Measurements from ENCODE around the gene PLCXD3.
"Not testable (repeated sequence)": the region's sequence is repeated elsewhere in the genome, so short reads cannot be mapped to it uniquely, and the experiment has no call there.

Gene PLCXD3

DNA sequence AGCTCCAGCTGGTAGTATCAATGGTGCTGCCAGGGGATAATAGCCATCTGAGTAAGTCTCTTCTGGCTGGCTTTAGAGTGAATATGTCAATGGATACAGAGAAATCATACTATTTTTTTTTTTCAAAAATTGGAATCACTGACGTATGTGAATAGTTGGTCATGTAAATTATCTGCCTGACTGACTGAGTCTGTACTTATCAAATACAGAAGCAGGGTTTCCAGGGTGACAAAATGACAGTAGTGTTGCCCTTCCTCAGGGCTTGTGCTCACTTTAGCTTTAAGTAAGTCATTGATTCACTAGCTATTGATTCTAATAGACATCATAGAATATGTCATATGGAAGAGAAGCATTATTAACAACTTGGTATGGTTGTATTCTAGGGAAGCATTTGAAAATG is 171.1 kb downstream of the PLCXD3 start:
- no peak for DNase-seq

DNA sequence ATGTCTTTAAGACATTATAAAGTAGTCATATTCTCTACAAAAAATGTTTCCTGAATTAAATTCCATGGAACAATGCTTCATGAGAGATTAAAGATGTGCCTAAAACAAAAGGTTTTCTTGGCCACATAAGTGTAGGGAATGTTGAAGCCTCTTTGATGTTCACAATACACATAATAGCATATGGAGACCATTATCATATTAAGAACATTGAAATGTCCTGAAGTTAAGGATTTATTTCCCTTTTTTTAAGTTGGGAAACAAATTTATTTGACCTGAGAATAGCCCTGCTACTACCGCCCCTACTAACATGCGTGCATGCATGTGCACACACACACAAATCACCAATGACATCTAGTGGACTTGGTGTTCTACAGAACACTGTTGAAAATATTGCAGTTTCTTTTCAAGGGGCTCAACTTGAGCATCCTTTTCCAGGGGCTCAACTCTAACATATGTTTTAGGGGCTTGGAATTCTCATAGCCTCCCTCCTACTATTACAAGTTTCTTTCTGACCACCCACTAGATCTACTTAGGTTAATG is 172.2 kb downstream of the PLCXD3 start:
- no peak for DNase-seq

DNA sequence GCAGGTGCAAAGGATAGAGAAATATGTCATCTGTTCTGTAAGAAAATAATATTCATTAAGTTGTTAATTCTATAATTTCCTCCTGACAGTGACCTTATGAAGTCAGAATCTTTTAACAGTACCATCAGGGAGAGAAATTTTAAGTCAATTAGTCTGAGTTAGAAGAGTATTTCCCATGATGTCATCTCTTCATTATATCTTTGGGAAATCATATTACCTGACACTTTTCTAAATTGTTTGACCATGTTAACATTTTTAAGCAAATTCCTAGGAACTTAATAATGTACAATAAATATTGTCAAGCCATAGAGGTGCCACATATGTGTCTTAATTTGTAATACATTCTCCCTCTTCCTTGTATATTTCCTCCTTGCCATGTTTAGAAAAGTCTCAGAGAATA is 172.7 kb downstream of the PLCXD3 start:
- no peak for DNase-seq

DNA sequence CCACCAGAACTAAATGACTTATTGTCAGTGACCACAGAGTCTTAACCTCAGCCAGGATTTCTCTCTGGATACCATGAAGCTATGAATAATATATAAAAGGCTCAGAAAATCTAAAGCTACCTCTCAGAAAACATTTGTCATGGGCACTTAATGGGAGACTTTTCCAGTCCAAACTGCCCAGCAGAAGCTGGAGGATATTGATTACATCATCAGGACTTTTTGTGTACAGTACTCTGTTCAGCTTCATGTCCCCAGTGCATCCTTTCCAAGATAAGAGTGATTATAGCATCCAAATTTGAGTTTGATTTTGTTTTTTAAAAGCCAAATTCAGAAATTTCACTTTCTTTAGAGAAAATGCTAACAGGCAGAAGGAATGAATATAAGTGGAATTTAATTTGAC is 173.2 kb downstream of the PLCXD3 start:
- no peak for DNase-seq

DNA sequence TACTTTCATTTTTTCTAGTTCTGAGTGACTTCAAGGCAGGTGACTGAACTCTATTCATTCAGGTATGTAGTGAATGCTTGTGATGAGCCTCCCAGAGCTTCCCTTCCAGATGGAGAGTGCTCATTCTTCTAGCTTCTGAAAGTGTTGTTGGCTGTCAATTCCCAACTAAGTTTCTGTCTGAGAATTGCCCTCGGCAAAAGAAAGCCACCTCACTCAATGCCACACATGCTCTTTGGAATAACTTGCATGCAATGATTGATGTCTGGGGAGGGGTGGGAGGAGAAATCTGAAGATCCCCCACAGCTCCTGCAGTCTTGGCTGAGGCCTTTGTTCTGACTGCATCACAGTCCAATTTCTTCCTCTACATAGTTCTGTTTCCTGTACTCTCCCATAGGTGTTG is 173.9 kb downstream of the PLCXD3 start:
- DNase-seq: no peak

DNA sequence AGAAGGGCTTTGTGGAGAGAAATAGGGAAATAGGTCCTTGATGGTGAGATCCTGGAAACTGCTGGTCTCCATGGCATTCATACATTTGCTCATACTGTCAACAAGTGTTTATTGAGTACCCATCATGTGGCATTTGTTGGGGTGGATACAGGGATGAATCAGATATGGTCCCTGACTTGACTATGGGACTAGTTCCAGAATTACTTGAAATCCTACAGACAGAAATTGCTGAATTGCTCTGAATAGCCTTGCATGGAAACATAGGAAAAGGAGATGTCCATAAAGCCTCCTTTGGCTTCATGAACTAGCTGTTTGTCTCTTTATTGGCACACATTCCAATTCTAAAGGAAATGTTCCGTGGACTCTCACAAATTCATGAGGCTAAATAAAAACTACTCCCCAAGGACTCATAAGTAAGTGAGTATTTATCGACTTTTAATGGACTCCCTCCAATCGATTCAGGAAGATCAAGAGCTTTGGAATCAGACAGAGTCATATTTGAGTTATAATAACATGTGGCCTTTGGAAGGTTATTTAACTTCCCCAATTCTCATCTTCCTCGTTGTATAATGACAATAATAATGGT is 174.7 kb downstream of the PLCXD3 start:
- DNase-seq: no peak

DNA sequence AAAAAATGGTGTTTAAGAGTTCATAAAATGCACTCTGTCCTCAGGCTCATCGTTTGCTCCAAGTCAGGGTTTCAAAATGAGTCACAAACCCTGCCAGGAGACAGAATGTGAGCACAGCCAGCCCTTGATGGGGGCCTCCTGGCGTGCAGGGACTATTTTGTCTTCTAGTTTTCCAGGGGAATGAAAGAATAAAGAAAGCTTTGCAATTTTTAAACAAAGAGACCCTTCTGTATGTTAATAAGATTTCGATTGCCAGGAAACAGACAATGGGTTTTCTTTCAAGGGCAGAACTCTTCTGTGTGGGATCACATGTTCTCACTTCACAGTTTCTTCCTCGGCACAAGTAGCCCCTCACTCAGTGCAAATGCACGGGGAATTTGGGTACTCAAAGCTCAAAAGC is 175.6 kb downstream of the PLCXD3 start:
- DNase-seq: no peak

DNA sequence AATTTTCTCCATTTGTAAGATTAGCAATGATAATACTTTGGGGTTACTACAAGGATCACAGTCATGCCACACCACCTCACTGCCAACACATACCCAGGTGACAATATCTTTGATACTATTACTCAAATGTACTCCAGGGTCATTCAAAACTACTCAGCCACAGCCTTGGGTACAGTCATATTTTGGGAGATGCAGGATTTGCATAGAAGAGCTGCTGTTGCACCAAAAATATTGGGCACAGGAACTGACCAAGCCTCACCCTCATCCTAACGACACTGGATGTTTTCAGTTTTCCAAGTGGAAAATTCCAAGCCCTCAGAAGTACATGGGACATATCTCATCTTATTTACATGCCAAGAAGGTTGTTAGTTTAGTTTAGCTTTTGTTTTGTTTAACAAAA is 176.2 kb downstream of the PLCXD3 start:
- no peak for DNase-seq

DNA sequence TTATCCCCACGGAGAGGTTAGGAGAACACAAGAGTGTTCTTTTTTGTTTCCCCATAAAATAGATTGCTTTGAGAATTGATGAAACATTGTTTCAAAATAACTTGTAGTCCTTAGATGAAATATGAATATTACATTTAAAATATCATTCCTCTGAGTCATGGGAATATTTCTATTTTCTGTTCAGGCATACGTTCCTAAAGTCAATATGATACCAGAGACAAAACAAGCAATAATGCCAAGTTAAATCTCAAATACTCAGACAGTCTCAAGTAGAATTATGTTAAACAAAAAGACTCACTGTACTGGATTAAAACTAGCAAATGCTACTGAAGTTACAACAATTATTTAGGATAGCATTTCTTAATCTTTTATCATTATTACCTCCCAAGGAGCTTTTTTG is 185.3 kb downstream of the PLCXD3 start:
- DNase-seq: no peak

DNA sequence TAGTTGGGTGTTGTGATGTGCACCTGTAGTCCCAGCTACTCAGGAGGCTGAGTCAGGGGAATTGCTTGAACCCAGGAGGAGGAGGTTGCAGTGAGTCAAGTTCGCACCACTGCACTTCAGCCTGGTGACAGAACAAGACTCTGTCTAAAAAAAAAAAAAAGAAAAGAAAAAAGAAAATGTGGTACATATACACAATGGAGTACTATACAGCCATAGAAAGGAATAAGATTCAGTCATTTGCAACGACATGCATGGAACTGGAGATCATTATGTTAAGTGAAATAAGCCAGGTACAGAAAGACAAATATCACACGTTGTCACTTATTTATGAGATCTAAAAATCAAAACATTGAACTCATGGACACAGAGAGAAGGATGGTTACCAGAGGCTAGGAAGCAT is 187.6 kb downstream of the PLCXD3 start:
- not testable (repeated sequence) for DNase-seq

DNA sequence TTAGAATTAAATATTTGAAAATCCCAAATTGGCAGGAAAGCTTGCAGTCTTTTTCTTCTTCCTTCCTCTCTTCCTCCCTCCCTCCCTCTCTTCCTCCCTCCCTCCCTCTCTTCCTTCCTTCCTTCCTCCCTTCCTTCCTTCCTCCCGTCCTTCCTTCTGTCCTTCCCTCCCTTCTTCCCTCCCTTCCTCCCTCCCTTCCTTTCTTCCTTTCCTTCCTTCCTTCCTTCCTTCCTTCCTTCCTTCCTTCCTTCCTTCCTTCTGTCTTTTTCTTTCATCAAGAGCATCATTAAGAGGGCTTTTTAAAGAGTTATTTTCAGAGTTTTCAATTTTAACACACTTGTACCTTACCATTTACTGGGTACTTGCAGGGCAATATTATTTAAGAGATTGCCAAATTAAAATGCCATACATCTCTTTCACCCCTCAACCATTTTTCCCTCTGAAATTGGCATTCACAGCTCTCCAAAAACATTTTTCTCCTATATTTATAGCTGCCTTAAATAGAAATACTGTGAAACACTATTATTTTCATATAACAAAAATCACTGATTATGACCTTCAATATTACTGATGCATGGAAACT is 197.8 kb downstream of the PLCXD3 start:
- no peak for DNase-seq

DNA sequence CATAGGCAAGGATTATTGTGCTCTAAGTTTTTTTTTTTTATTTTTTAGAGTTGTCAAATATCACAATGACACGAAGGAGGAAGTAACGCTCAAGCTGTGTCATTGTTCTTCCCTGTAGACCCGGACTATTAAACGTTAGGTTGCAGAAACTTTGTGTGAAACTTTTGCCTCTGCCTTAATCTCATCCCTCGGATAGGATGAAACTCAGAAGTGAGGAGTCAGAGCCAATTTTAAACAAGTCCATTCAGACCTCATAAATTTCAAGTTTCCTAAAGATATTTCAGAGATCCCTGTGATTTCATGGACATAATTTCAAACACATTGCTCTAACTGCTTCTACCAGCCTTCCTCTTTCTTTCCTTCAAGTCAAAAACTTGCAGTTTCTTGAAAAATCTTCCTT is 198.3 kb downstream of the PLCXD3 start:
- no peak for DNase-seq

DNA sequence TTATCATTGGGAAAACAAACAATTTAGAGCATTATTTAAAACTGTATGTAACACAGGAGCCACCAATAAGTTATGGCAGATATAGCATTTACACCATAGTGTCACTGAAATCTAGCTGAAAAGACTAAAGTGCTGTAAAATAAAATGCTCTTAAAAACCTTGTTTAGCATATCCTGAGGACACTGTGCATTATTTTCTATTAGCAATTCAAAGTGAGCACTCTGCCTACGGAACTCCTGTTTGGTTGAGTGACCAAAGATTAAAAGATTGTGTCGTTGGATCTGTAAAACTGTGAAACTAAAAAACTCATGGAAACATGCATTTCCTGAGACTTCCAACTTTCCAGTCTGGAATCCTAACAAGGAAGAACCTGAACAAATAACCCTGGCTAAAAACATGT is 201.1 kb downstream of the PLCXD3 start:
- DNase-seq: no peak

DNA sequence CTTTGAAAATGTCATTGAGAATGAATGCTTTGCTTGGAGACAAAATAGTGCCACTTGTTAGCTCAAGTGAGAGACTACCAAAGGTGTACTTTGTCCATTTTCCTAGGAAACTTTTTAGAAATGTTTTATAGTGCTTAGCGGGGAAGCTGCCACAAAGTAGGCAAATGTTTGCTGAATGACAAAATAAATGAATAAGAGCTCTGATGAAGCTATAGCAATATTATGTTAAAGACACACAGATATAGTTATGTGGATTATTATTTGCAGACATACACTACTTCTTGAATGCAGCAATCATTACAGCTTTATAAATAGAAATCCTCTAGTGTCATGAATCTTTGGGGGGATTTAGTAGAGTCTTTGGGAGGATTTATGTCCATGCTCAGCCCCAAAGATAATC is 204.4 kb downstream of the PLCXD3 start:
- DNase-seq: no peak

DNA sequence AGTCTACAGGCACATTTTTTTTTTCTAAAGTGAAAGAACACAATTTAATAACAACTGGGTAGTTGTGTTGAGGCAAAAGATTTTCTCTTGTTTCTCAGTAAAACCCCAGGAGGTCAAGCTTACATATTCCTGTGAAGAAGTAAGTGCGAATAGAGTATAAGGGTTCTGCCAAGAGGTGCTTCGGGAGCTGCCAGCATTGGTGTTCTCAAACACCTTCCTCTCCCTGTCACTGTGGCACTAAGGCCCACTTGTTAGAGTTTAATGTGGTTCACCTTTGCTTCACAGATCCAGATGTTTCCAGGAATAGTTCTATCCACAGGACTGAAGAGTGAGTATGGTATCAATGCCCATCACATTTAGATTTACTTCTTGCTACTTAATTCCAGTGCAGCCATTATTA is 205.3 kb downstream of the PLCXD3 start:
- no peak for DNase-seq

DNA sequence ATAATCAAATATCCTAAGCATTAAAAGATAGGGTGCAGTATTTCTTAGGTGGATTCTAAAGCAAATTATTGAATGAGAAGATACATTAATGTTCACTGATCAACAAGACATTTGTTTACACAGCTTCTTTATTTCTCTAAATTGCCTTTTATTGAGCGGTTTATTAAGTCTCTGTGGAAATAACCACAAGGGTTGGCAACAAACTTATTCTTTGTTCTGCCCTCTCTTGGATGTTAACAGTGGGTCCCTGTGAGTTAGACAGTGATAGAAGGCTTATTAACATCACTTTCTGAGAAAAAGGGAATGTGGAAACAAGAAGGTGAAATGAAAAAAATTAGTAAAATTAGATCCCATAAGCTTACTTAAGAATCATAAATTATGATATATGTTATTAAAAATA is 214.3 kb downstream of the PLCXD3 start:
- DNase-seq: no peak

DNA sequence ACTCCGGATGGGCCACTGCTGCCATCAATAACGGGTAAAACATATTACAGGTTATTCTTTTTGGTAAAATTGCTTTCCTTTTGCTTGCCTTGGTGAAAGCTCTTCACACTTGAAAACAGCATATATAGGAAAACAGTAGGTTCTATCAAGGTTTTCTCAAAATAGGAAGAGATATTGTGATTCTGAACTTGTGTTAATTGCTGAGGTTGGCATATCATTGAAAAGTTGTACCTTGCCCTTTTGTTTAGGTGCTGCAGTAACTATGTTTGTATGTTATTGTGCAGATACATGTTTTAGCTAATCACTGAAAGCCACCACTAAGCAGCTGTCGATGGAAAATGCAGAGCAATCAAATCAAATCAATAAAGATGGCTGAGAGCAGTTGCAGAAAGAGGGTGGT is 219.1 kb downstream of the PLCXD3 start:
- no peak for DNase-seq

DNA sequence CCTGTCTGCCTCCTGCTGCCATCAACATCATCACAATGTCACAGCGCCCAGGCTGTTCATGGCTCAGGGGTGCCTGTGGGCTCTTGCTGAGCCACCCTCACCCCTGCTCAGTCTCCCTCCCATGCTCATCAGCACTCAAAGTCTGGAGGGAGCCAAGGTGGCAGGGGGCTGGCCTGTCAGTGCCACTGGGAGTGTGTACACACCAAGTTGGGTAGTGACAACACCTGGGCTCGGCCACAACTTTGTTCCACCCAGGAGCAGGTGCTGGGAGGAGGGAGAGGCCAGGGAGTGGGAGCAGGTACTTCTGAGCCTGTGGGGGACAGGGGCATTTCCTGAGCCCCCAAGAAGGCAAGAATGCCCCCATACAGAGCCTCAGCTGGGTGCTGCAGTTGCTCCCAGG is 219.6 kb downstream of the PLCXD3 start:
- DNase-seq: no peak

DNA sequence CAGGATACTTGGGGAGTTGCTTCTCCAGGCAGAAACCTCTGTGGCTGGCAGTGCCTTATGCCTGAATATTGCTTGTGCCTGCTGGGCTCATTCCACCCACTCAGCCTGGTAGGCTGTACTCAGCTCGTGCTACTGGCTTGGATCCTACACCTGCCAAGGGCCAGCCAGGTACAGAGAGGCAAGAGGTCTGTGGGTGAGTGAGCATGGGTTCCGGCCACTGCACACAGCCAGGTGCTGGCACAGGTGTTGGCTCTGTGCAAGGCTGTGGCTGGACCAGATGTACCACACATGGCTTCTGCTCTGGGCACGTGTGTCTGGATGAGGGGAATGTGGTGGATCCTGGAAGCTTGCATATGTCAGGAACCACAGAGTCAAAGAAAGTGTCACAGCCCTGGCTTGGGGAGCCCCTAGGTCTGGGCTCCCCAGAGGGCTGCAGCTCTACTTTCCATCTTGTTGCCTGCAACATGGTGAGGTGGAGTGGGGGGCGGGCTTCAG is 220.4 kb downstream of the PLCXD3 start:
- DNase-seq: no peak

DNA sequence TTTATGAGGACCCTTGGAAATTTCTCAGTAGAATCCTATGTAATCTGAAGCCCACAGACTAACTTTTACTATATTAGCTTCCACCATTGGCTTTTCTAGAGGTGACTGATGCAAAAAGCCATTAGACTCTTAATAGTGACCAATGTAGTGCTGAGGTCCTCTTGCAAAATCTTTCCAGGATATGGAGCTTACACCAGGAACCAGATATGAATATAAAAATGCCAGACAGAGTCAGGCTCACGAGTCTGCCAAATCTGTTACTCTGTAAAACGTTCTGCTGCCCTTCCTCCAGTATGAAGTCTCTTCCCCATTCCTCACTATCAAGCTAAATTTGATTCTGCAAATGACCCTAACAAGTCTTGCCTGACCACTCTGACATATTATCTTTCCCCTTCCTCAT is 223.7 kb downstream of the PLCXD3 start:
- no peak for DNase-seq

DNA sequence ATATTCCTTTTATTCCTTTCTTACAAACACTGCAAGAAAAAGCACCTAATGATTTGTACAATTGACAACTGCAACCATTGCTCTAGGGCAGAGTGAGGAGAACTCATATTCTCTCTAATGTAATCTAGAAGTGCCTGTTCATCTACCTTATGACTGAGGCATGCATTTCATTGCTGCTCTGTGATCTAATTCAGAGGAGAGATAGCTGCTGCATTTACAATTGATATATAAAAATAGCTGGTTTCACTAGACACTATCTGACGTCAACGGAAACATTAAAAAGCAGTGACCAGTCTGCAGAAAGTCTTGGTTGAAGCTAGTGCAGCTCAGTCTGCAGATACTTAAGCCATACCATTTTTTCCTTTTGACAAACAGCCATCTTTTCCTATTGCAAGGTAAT is 224.2 kb downstream of the PLCXD3 start:
- DNase-seq: no peak

DNA sequence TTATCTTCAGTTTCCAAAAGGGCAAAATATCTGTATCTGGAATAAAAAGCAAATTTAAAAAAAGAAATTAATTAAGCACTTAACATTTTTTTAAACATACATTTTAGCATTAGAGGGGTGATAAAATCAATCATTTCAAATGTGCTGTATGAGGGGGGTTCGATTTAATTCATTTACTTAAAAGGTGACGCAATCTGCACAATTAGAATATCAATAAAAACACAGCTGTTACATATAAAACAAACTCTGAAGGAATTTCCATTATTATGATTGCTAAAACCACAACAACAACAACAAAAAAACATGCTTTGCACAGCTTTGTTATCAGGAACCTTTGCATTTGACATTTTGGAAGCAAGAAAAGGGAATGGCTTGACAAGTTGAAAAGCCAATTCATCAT is 225.5 kb downstream of the PLCXD3 start:
- DNase-seq: no peak

DNA sequence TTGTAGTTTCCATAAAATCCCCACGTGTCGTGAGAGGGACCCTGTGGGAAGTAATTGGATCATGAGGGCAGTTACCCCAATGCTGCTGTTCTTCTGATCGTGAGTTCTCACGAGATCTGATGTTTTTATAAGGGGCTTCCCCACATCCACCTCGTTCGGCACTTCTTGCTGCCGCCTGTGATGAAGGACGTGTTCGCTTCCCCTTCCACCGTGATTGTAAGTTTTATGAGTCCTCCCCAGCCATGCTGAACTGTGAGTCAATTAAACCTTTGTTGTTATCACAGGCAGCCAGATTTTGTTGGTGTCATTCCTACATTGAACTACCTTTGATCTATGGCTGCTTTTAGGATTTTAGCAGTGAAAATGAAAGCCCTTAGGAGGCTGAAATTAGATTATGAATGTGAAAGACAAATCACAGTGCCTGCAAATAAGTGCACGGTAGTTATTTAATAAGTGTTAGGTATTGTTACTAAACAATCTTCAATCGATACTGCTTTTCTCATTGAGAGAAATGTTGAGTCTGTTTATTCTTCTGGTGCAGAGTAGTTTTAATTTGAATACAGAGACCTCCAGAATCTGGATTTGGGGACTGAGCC is 229.1 kb downstream of the PLCXD3 start:
- DNase-seq: no peak

DNA sequence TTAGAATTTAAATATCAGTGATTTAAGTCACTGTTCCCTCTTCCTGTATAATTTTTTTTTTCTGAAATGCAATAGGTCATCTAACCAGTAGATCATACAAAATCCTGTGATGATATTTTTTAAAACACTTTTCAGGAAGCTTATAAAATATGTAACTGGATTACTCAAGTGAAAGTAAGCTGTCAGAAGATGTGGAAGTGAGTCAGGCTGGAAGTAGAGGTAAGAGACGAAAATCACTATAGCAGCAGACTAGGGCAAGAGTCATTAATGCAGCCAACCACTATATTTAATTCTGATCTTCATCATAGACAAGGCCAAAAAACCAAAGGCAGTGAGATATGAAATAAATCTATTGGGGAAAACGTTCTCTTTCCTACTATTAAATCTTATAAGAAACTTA is 231.4 kb downstream of the PLCXD3 start:
- no peak for DNase-seq

All from activated CD4-positive, alpha-beta T cell treated with anti-CD3 and anti-CD28 coated beads for 4 hours (primary cell).